Caco-2 (cell line): Measurements from ENCODE around the gene HSD17B4. TPM values are rescaled to one million over a fixed set of nuclear protein-coding genes. Genes with fewer than 3 reads are reported as not detected.

ENCODE experiments used
- BruUV-seq: library from RNA; stranded (reverse); fragments of 400-500 nt; replicated peaks from 2 replicates; lab custom pipeline; 2021; lab: Mats Ljungman, UMichigan
- CTCF ChIA-PET: fragments of 300-600 bp; sonication (Branson Sonifier 250); formaldehyde crosslinking; loops from one replicate; lab custom pipeline; 2022; ENCODE audit warnings: antibody characterized with exemption; lab: Charles Lee
- POLR2A ChIA-PET: fragments of 300-600 bp; sonication (Branson Sonifier 250); formaldehyde crosslinking; loops from one replicate; lab custom pipeline; 2022; ENCODE audit warnings: antibody characterized with exemption; lab: Charles Lee
- DNase-seq, 2 experiments: peaks; one replicate each; pipeline versions ENCODE4 v3.0.0 to v3.0.0-alpha.2; 2020 to 2022
- H3K27me3 ChIP-seq: replicated peaks from 2 replicates; pipeline ENCODE4 v1.6.0; 2011; ENCODE audit warnings: low read length; ENCODE audit not compliant: control insufficient read depth, insufficient read depth
- H3K36me3 ChIP-seq: 2 replicates; pipeline ENCODE4 v1.5.1; 2011; ENCODE audit warnings: low read length; ENCODE audit not compliant: control insufficient read depth, insufficient read depth
- H3K4me1 ChIP-seq: fragments of 250-450 bp; sonication (Bioruptor Pico); 2 replicates; pipeline ENCODE4 v1.5.1; 2020; ENCODE audit warnings: mild to moderate bottlenecking
- H3K4me3 ChIP-seq: 2 replicates; pipeline ENCODE4 v1.5.1; 2011; ENCODE audit warnings: low read depth, mild to moderate bottlenecking, control low read depth, low read length
- H3K9me3 ChIP-seq: fragments of 250-450 bp; sonication (Bioruptor Pico); 2 replicates; pipeline ENCODE4 v1.5.1; 2020; ENCODE audit warnings: mild to moderate bottlenecking, moderate library complexity
- H3K27ac Mint-ChIP-seq: one replicate; pipeline ENCODE4 v1.8.0; 2022; ENCODE audit warnings: mixed read lengths; ENCODE audit not compliant: unreplicated experiment
- H3K27me3 Mint-ChIP-seq: one replicate; pipeline ENCODE4 v1.8.0; 2022; ENCODE audit warnings: mixed read lengths; ENCODE audit not compliant: insufficient read depth, unreplicated experiment
- H3K36me3 Mint-ChIP-seq: one replicate; pipeline ENCODE4 v1.8.0; 2022; ENCODE audit warnings: mild to moderate bottlenecking, mixed read lengths; ENCODE audit not compliant: insufficient read depth, unreplicated experiment
- H3K4me1 Mint-ChIP-seq: one replicate; pipeline ENCODE4 v1.8.0; 2022; ENCODE audit warnings: low read depth, mixed read lengths; ENCODE audit not compliant: unreplicated experiment
- H3K4me3 Mint-ChIP-seq: one replicate; pipeline ENCODE4 v1.8.0; 2022; ENCODE audit warnings: mild to moderate bottlenecking, moderate library complexity, mixed read lengths; ENCODE audit not compliant: unreplicated experiment
- H3K9me3 Mint-ChIP-seq: one replicate; pipeline ENCODE4 v1.8.0; 2022; ENCODE audit warnings: mixed read lengths; ENCODE audit not compliant: unreplicated experiment
- CTCF ChIP-seq, 2 experiments: fragments of 200-600 bp in 1 of 2; IDR thresholded peaks; 1 replicate in 1 of 2; 2 replicates in 1 of 2; pipeline versions ENCODE4 v1.5.1 to v1.8.0; 2011 to 2022; ENCODE audit warnings: antibody characterized with exemption in 1 of 2, control low read depth in 1 of 2, inconsistent platforms in 1 of 2, low read depth in 1 of 2, low read length in 1 of 2, mild to moderate bottlenecking in 1 of 2, moderate library complexity in 1 of 2; ENCODE audit not compliant: insufficient read depth in 1 of 2, severe bottlenecking in 1 of 2, unreplicated experiment in 1 of 2
- intact Hi-C: fragments of 100-400 bp; cut with micrococcal nuclease; formaldehyde crosslinking; loops from one replicate; pipeline ENCODE4 v1.10.0; 2022; ENCODE audit not compliant: unreplicated experiment
- total RNA-seq: library from RNA; stranded (reverse); gene quantifications from 2 replicates; pipeline ENCODE4 v1.2.3, GENCODE V29; 2022

The HSD17B4 gene
- total RNA-seq, 1 experiment from 2014 or later: 172 TPM

GRCh38 chr5:119410448-119411159, 41.7 kb upstream of the HSD17B4 start:
- no peak overlapping the region for H3K27ac Mint-ChIP-seq
- H3K4me3 ChIP-seq: no peak overlapping the region
- H3K27me3 Mint-ChIP-seq: no peaks in the 10 kb centered on the region
- H3K36me3 Mint-ChIP-seq: no peaks in the 10 kb centered on the region
- ChIA-PET CTCF (interaction anchor here (0.5 to 3.6 kb wide), 4 partner anchors 95 to 422 kb away, joined by 3 to 15 read pairs (median 6); partner anchors contain the start of gene DTWD2), POLR2A (no interaction called here)
- H3K9me3 Mint-ChIP-seq: peaks cover 13% of the 10 kb centered on the region
- H3K9me3 ChIP-seq: no peaks in the 10 kb centered on the region; the same call in 1 of the 2 replicates
- H3K36me3 ChIP-seq: no peaks in the 10 kb centered on the region; the same call in 1 of the 2 replicates
- no peaks in the 10 kb centered on the region for H3K27me3 ChIP-seq
- no peaks in the 10 kb centered on the region for H3K4me1 Mint-ChIP-seq
- no peak for DNase-seq
- intact Hi-C loops: loop anchor here (5.0 kb wide), 1 partner anchor 338 kb away; the partner anchor contains the start of gene DMXL1
- no peaks in the 10 kb centered on the region for H3K4me1 ChIP-seq
- TF ChIP-seq CTCF (IDR thresholded peaks at IDR 0.05; ENCODE audit: insufficient read depth in 1 of 2, low read depth in 1 of 2, low read length in 1 of 2, severe bottlenecking in 1 of 2, unreplicated experiment in 1 of 2): no peak
- H3K4me3 Mint-ChIP-seq: no peak overlapping the region
- no TSS peak for BruUV-seq

GRCh38 chr5:119411361-119412278, 40.7 kb upstream of the HSD17B4 start:
- Mint-ChIP-seq H3K27me3 (no peaks in the 10 kb centered on the region), H3K4me1 (no peaks in the 10 kb centered on the region), H3K9me3 (peaks cover 13% of the 10 kb centered on the region), H3K4me3 (peak overlapping the region; percentile 75), H3K36me3 (no peaks in the 10 kb centered on the region), H3K27ac (peak overlapping the region; percentile 68)
- ChIA-PET CTCF (interaction anchor here (0.6 to 3.6 kb wide), 12 partner anchors 10 to 423 kb away, joined by 3 to 15 read pairs (median 4); partner anchors contain the start of gene DTWD2), POLR2A (no interaction called here)
- BruUV-seq: no TSS peak
- no peaks in the 10 kb centered on the region for H3K27me3 ChIP-seq
- TF ChIP-seq CTCF (IDR thresholded peaks at IDR 0.05; ENCODE audit: insufficient read depth in 1 of 2, low read depth in 1 of 2, low read length in 1 of 2, severe bottlenecking in 1 of 2, unreplicated experiment in 1 of 2): peak; percentile 89 to 96
- no peaks in the 10 kb centered on the region; the same call in 1 of the 2 replicates for H3K9me3 ChIP-seq
- intact Hi-C loops: loop anchor here (1.0 to 5.0 kb wide), 7 partner anchors 41 to 423 kb away; partner anchors contain the start of genes DMXL1, DTWD2 and HSD17B4
- H3K4me3 ChIP-seq: peak overlapping the region; percentile 54
- H3K36me3 ChIP-seq: no peaks in the 10 kb centered on the region; the same call in 1 of the 2 replicates
- H3K4me1 ChIP-seq: no peaks in the 10 kb centered on the region
- peak; percentile 60 to 67 for DNase-seq
